Rectal smooth muscle tissue (tissue), 1 donor: Measurements from ENCODE around the gene CCDC74A.
"Not testable (repeated sequence)": the region's sequence is repeated elsewhere in the genome, so short reads cannot be mapped to it uniquely, and the experiment has no call there.

Experiments used
- H3K27ac ChIP-seq: one replicate; pipeline ENCODE4 v1.7.0; 2013; ENCODE audit warnings: low read depth, low read length, inconsistent platforms
- H3K27me3 ChIP-seq: one replicate; pipeline ENCODE4 v1.7.0; 2013; ENCODE audit warnings: low read length; ENCODE audit not compliant: control insufficient read depth, insufficient read depth
- H3K36me3 ChIP-seq: one replicate; pipeline ENCODE4 v1.7.0; 2013; ENCODE audit warnings: low read length; ENCODE audit not compliant: control insufficient read depth, insufficient read depth
- H3K4me1 ChIP-seq: one replicate; pipeline ENCODE4 v1.7.0; 2013; ENCODE audit warnings: low read length; ENCODE audit not compliant: control insufficient read depth, insufficient read depth
- H3K4me3 ChIP-seq: one replicate; pipeline ENCODE4 v1.7.0; 2013; ENCODE audit warnings: low read length
- H3K9ac ChIP-seq: one replicate; pipeline ENCODE4 v1.7.0; 2013; ENCODE audit warnings: low read length

Gene CCDC74A

GRCh38 chr2:131525256-131525655 lies 2.4 kb upstream of the CCDC74A start:
- H3K27me3 ChIP-seq, H3K27ac ChIP-seq, H3K4me3 ChIP-seq, H3K4me1 ChIP-seq, H3K9ac ChIP-seq, H3K36me3 ChIP-seq: not testable (repeated sequence)

- H3K9ac ChIP-seq, H3K27ac ChIP-seq, H3K27me3 ChIP-seq, H3K4me3 ChIP-seq, H3K36me3 ChIP-seq, H3K4me1 ChIP-seq: not testable (repeated sequence)
Measured at GRCh38 chr2:131528981-131529863, 1.5 kb downstream of the CCDC74A start.

GRCh38 chr2:131529864-131530445 lies 2.3 kb downstream of the CCDC74A start:
- H3K27ac ChIP-seq, H3K4me1 ChIP-seq: not testable (repeated sequence)

GRCh38 chr2:131530626-131531344 lies 3.1 kb downstream of the CCDC74A start:
- not testable (repeated sequence) for H3K4me3 ChIP-seq, H3K4me1 ChIP-seq, H3K27me3 ChIP-seq

More at GRCh38 chr2:131529864-131530445, 2.3 kb downstream of the CCDC74A start:
- H3K9ac ChIP-seq, H3K4me3 ChIP-seq, H3K27me3 ChIP-seq, H3K36me3 ChIP-seq: not testable (repeated sequence)

GRCh38 chr2:131531547-131532185 lies 4.0 kb downstream of the CCDC74A start:
- H3K27ac ChIP-seq, result not testable (repeated sequence)

More at GRCh38 chr2:131530626-131531344, 3.1 kb downstream of the CCDC74A start:
- H3K36me3 ChIP-seq, H3K9ac ChIP-seq, H3K27ac ChIP-seq: not testable (repeated sequence)

GRCh38 chr2:131532723-131533608 lies 5.3 kb downstream of the CCDC74A start:
- not testable (repeated sequence) for H3K36me3 ChIP-seq, H3K4me3 ChIP-seq, H3K4me1 ChIP-seq, H3K9ac ChIP-seq, H3K27me3 ChIP-seq, H3K27ac ChIP-seq

More at GRCh38 chr2:131531547-131532185, 4.0 kb downstream of the CCDC74A start:
- H3K4me1 ChIP-seq, H3K9ac ChIP-seq, H3K36me3 ChIP-seq, H3K27me3 ChIP-seq, H3K4me3 ChIP-seq: not testable (repeated sequence)

GRCh38 chr2:131533609-131534316 lies 6.1 kb downstream of the CCDC74A start:
- not testable (repeated sequence) for H3K9ac ChIP-seq, H3K27me3 ChIP-seq, H3K27ac ChIP-seq, H3K4me1 ChIP-seq, H3K4me3 ChIP-seq, H3K36me3 ChIP-seq

GRCh38 chr2:131534317-131534672 lies 6.6 kb downstream of the CCDC74A start:
- not testable (repeated sequence) for H3K4me1 ChIP-seq, H3K36me3 ChIP-seq, H3K27me3 ChIP-seq, H3K4me3 ChIP-seq, H3K9ac ChIP-seq, H3K27ac ChIP-seq

- not testable (repeated sequence) for H3K27me3 ChIP-seq, H3K4me3 ChIP-seq, H3K36me3 ChIP-seq, H3K4me1 ChIP-seq, H3K27ac ChIP-seq, H3K9ac ChIP-seq
Measured at GRCh38 chr2:131534965-131535364, 7.3 kb downstream of the CCDC74A start.

- Histone ChIP-seq H3K4me3 (no peak overlapping the region), H3K36me3 (no peaks in the 10 kb centered on the region), H3K9ac (no peak overlapping the region), H3K27ac (no peak overlapping the region), H3K4me1 (no peaks in the 10 kb centered on the region), H3K27me3 (no peaks in the 10 kb centered on the region)
Measured at GRCh38 chr2:131535526-131535925, 7.8 kb downstream of the CCDC74A start.
